CD14-positive monocyte (primary cell): ENCODE data around the gene PDE4D. TPM values are rescaled to one million over a fixed set of nuclear protein-coding genes. Genes with fewer than 3 reads are reported as not detected.

Experiments
- DNase-seq, 3 donors: peaks; one replicate each; pipeline ENCODE4 v3.0.0-alpha.2; 2011 to 2022
- H2AFZ ChIP-seq: 2 replicates; pipeline ENCODE4 v1.6.0; 2012; ENCODE audit warnings: mild to moderate bottlenecking, low read depth, low read length, inconsistent platforms; ENCODE audit not compliant: insufficient read depth, poor library complexity, severe bottlenecking
- H3K27ac ChIP-seq, 2 donors: 1 replicate in 1 of 2; 2 replicates in 1 of 2; pipeline ENCODE4 v1.5.1; 2012 to 2013; ENCODE audit warnings: low read length in 2 of 2, control low read depth in 1 of 2, inconsistent platforms in 1 of 2, low read depth in 1 of 2, mild to moderate bottlenecking in 1 of 2
- H3K27me3 ChIP-seq, 2 donors: one replicate each; pipeline versions ENCODE4 v1.6.0 to v1.6.1; 2011 to 2013; ENCODE audit warnings: low read length in 2 of 2; ENCODE audit not compliant: control insufficient read depth in 2 of 2, insufficient read depth in 2 of 2
- H3K36me3 ChIP-seq, 2 donors: replicated peaks in 1 of 2; 1 replicate in 1 of 2; 2 replicates in 1 of 2; pipeline versions ENCODE4 v1.5.1 to v1.6.1; 2012 to 2013; ENCODE audit warnings: low read length in 2 of 2, control low read depth in 1 of 2, inconsistent platforms in 1 of 2, mild to moderate bottlenecking in 1 of 2; ENCODE audit not compliant: insufficient read depth in 2 of 2, control insufficient read depth in 1 of 2
- H3K4me1 ChIP-seq, 2 donors: 1 replicate in 1 of 2; 2 replicates in 1 of 2; pipeline versions ENCODE4 v1.5.1 to v1.6.1; 2012 to 2013; ENCODE audit warnings: low read length in 2 of 2, control low read depth in 1 of 2, inconsistent platforms in 1 of 2, mild to moderate bottlenecking in 1 of 2, moderate library complexity in 1 of 2; ENCODE audit not compliant: insufficient read depth in 2 of 2, control insufficient read depth in 1 of 2
- H3K4me2 ChIP-seq: replicated peaks from 2 replicates; pipeline ENCODE3; 2012; ENCODE audit warnings: low read length, moderate library complexity, mild to moderate bottlenecking; ENCODE audit not compliant: poor library complexity, severe bottlenecking; ENCODE audit errors: extremely low read depth
- H3K4me3 ChIP-seq, 3 experiments: fragments of 200-600 bp in 1 of 3; sonication (generic) in 1 of 3; replicated peaks in 1 of 3; 1 replicate in 2 of 3; 2 replicates in 1 of 3; pipeline ENCODE4 v1.5.1; 2011 to 2013; ENCODE audit warnings: low read length in 3 of 3, mild to moderate bottlenecking in 3 of 3, control low read depth in 2 of 3, low read depth in 2 of 3, inconsistent platforms in 1 of 3, moderate library complexity in 1 of 3
- H3K79me2 ChIP-seq: 2 replicates; pipeline ENCODE4 v1.6.0; 2012; ENCODE audit warnings: mild to moderate bottlenecking, control low read depth, inconsistent platforms, low read length, moderate library complexity; ENCODE audit not compliant: insufficient read depth
- H3K9ac ChIP-seq: 2 replicates; pipeline ENCODE4 v1.6.0; 2017; ENCODE audit warnings: low read length, mild to moderate bottlenecking; ENCODE audit not compliant: insufficient read depth, poor library complexity, severe bottlenecking
- H3K9me3 ChIP-seq, 2 donors: replicated peaks in 1 of 2; 1 replicate in 1 of 2; 2 replicates in 1 of 2; pipeline versions ENCODE4 v1.5.1 to v1.6.1; 2012 to 2013; ENCODE audit warnings: low read length in 2 of 2, control low read depth in 1 of 2; ENCODE audit not compliant: control insufficient read depth in 1 of 2, insufficient read depth in 1 of 2
- H4K20me1 ChIP-seq: 2 replicates; pipeline ENCODE4 v1.6.0; 2012; ENCODE audit warnings: mild to moderate bottlenecking, low read length, control low read depth, moderate library complexity; ENCODE audit not compliant: insufficient read depth
- H3K27ac Mint-ChIP-seq, 7 donors: one replicate each; pipeline ENCODE4 v1.8.0; 2020; ENCODE audit warnings: mild to moderate bottlenecking in 7 of 7, mixed read lengths in 7 of 7, moderate library complexity in 6 of 7, inconsistent platforms in 2 of 7
- H3K27me3 Mint-ChIP-seq, 3 donors: one replicate each; pipeline ENCODE4 v1.8.0; 2021 to 2022; ENCODE audit warnings: low read depth in 3 of 3, mild to moderate bottlenecking in 3 of 3, mixed read lengths in 3 of 3, moderate library complexity in 3 of 3, inconsistent platforms in 1 of 3
- H3K36me3 Mint-ChIP-seq, 2 donors: one replicate each; pipeline ENCODE4 v1.8.0; 2020; ENCODE audit warnings: mixed read lengths in 2 of 2, inconsistent platforms in 1 of 2, mild to moderate bottlenecking in 1 of 2
- H3K4me1 Mint-ChIP-seq: one replicate; pipeline ENCODE4 v1.8.0; 2020; ENCODE audit warnings: mild to moderate bottlenecking, mixed read lengths
- H3K4me3 Mint-ChIP-seq, 2 donors: one replicate each; pipeline ENCODE4 v1.8.0; 2020; ENCODE audit warnings: mild to moderate bottlenecking in 2 of 2, mixed read lengths in 2 of 2, moderate library complexity in 1 of 2
- H3K9me3 Mint-ChIP-seq, 7 donors: one replicate each; pipeline ENCODE4 v1.8.0; 2020 to 2022; ENCODE audit warnings: mixed read lengths in 7 of 7, mild to moderate bottlenecking in 6 of 7, moderate library complexity in 6 of 7, inconsistent platforms in 2 of 7
- WGBS: methylation state at CpG from one replicate; pipeline ENCODE4 v1.1.5; 2013; ENCODE audit warnings: missing lambda C conversion rate; ENCODE audit not compliant: insufficient coverage; 5-methylcytosine and 5-hydroxymethylcytosine counted together
- intact Hi-C, 2 donors: fragments of 100-400 bp; cut with micrococcal nuclease; formaldehyde crosslinking; loops; one replicate each; pipeline versions ENCODE4 v1.15.0 to v1.15.1; 2023
- polyA plus RNA-seq, 3 donors: library from polyadenylated mRNA; depleted of rRNA in 1 of 3; unstranded in 2 of 3; stranded (reverse) in 1 of 3; fragments of 300-500 nt in 2 of 3; fragments of >200 nt in 1 of 3; fragmentation: Illumina TruSeq in 2 of 3; gene quantifications; 1 replicate in 2 of 3; 2 replicates in 1 of 3; pipeline ENCODE4 v1.2.3, GENCODE V29; 2012 to 2021
- TF ChIP-seq, protein P1 (sequence below): fragments of 200-600 bp; IDR thresholded peaks from one replicate; pipeline ENCODE4 v1.8.0; 2022; ENCODE audit warnings: antibody characterized with exemption, mild to moderate bottlenecking

The PDE4D gene
- polyA plus RNA-seq, 3 donors, result 1.9 to 3.4 (median 2.8) TPM

DNA sequence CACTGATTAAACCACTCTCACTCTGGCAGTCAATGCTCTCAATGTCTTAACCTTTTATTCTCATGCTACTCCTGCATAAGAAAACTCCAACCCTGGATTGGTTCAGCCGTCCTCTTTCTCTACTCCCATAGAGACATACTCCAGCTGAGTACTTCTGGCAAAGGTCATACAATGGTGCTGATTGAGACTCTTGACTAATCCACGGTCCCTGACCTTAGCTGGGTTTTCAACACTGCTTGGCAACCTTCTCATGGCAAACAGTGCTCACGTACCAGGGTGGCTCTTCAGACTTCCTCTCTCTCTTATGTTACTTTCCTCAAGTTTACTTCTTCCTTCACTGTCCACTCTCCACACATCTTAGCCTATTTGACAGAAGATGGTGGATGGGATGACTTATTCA is 963.0 kb downstream of the PDE4D start:
- H3K4me1 Mint-ChIP-seq, result peaks cover 16% of the 10 kb centered on the region
- Histone ChIP-seq H3K4me3 (no peak overlapping the region), H3K27me3 (no peaks in the 10 kb centered on the region), H4K20me1 (no peaks in the 10 kb centered on the region), H3K4me1 (peaks cover 9 to 10% of the 10 kb centered on the region in 2 donors), H3K9me3 (no peaks in the 10 kb centered on the region), H3K9ac (no peak overlapping the region), H2AFZ (no peak overlapping the region), H3K4me2 (no peak overlapping the region), H3K79me2 (no peaks in the 10 kb centered on the region), H3K27ac (no peak overlapping the region), H3K36me3 (no peaks in the 10 kb centered on the region)
- TF ChIP-seq, protein P1, sequence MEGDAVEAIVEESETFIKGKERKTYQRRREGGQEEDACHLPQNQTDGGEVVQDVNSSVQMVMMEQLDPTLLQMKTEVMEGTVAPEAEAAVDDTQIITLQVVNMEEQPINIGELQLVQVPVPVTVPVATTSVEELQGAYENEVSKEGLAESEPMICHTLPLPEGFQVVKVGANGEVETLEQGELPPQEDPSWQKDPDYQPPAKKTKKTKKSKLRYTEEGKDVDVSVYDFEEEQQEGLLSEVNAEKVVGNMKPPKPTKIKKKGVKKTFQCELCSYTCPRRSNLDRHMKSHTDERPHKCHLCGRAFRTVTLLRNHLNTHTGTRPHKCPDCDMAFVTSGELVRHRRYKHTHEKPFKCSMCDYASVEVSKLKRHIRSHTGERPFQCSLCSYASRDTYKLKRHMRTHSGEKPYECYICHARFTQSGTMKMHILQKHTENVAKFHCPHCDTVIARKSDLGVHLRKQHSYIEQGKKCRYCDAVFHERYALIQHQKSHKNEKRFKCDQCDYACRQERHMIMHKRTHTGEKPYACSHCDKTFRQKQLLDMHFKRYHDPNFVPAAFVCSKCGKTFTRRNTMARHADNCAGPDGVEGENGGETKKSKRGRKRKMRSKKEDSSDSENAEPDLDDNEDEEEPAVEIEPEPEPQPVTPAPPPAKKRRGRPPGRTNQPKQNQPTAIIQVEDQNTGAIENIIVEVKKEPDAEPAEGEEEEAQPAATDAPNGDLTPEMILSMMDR, result no peak
- peaks cover 2 to 5% (median 3%) of the 10 kb centered on the region in 3 donors for H3K27me3 Mint-ChIP-seq
- no peak overlapping the region for H3K4me3 Mint-ChIP-seq
- intact Hi-C loops, result no loop called here
- DNase-seq, result no peak
- H3K27ac Mint-ChIP-seq, result no peak overlapping the region
- WGBS, result 93% methylated on average over 2 of the region's 3 CpGs
- no peaks in the 10 kb centered on the region for H3K36me3 Mint-ChIP-seq
- peaks cover 0 to under 1% (median 0%) of the 10 kb centered on the region in 7 donors for H3K9me3 Mint-ChIP-seq

DNA sequence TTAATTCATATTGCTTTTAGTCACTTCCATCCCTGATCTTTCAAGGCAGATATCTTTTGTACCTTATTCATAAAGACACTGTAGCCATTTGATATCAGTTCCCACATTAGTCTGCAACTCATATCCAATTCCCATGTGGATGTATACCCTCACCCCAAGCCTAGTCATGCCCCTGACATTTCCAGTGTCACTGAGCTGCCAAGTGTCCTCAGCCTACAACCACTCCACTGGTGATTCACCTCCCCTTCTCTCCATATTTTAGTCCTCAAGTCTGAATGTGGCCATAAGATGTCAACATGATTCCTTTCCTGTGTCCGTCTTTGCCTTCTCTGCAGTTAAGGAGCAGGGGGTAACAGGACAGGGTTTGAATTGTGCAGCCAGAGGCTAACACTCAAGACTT is 963.8 kb downstream of the PDE4D start:
- Mint-ChIP-seq H3K27me3 (peaks cover 4 to 5% (median 4%) of the 10 kb centered on the region in 3 donors), H3K9me3 (no peaks in the 10 kb centered on the region), H3K4me1 (peaks cover 16% of the 10 kb centered on the region), H3K4me3 (no peak overlapping the region), H3K36me3 (no peaks in the 10 kb centered on the region), H3K27ac (no peak overlapping the region)
- Histone ChIP-seq H4K20me1 (no peaks in the 10 kb centered on the region), H3K9me3 (no peaks in the 10 kb centered on the region), H3K27me3 (no peaks in the 10 kb centered on the region), H3K36me3 (no peaks in the 10 kb centered on the region), H3K4me3 (no peak overlapping the region), H3K27ac (no peak overlapping the region), H2AFZ (no peak overlapping the region), H3K4me1 (peaks cover 9 to 10% of the 10 kb centered on the region in 2 donors), H3K4me2 (no peak overlapping the region), H3K9ac (no peak overlapping the region), H3K79me2 (no peaks in the 10 kb centered on the region)
- WGBS, result 67% methylated on average over 1 of the region's 1 CpG
- intact Hi-C loops, result no loop called here
- no peak for DNase-seq
- TF ChIP-seq, protein P1, result no peak
